Inferior parietal cortex (tissue), 1 donor: ENCODE results near the gene GPX2.

Source experiments
- DNase-seq: peaks from one replicate; pipeline ENCODE4 v3.0.0-alpha.2; 2016; ENCODE audit errors: extremely low spot score

The GPX2 gene

DNA sequence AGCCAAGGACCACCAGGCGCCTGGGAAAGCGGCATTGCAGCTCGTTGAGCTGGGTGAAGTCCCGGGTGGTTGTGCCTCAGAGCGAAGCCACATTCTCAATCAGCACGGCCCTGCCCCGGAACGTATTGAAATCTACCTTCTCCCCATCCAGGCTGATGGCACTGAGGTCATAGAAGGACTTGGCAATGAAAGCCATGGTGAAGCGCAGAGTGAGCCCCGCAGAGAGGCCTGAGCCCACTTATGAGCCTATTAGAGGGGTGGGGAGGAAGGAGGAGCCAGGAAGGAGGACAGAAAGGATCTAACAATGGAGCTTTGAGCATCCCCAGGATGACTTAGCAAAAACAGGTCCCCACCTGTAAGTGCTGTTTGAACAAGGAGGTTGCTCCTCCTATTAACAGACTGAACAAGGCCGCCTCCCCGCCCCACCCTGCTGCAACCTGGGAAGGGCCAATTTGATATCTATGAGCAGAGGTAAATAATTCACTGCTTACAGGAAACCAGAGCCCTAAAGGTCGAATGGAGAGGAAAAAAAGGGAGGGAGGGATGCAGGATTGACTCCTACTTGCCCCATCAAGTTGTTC, at the start of gene GPX2:
Gene GPX2, minus strand, starts transcription at position 215 of the 581 bp plus-strand sequence. Its CDS starts 19 bp downstream, at position 196.
- DNase-seq: no peak

DNA sequence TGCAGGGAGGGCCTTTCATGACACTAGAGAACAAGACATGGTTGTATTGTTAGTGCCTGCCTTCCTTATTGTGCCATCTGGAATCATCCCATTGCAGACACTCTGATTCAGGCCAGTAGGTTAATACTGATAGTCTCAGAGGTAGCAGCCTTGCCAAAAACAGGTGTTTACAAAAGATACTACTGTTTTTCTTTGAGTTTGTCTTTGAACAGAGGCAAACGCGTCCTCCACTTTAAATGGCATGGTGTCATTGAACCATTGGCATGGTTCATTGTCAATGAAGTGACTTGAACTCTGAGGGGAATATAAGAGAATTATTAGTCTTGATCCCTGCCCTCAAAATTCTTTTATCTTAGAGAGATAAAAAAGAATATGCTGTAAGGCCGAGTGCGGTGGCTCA, 48.4 kb upstream of the GPX2 start:
- DNase-seq: no peak

DNA sequence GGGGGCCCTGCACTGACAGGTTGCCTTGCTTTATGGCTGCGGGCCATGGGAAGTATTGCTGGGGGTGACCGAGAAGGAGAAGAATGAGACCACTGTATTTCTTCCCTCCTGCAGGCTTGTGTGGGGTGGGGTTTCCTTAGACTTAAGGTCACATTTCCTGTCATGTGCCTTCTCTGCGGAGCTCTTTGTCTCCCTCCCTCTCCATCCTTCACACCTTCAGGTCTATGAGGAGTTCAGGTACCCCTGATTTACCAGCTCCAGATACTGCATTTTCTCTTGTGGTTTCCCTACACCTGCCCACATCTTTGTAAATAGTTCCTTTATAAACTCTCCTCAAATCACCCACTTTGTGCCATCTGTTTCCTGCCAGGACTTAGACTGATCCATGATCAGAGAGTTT, 47.8 kb upstream of the GPX2 start:
- DNase-seq: no peak

DNA sequence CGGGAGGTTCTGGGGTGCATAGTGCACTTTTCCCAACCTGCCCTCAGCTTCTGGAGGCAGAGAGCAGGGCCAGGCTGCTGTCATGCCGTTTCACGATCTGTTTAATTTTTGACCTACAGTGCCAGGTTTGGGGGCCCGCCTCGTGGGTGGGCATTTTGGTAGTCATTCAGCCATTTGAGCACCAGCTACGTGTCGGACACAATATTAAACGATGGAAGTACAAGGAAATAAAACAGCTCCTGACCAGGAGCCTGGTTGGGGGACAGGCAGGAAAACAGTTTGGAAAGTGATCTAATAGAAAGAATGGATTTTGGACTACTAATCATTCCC, 44.9 kb upstream of the GPX2 start:
- no peak for DNase-seq

DNA sequence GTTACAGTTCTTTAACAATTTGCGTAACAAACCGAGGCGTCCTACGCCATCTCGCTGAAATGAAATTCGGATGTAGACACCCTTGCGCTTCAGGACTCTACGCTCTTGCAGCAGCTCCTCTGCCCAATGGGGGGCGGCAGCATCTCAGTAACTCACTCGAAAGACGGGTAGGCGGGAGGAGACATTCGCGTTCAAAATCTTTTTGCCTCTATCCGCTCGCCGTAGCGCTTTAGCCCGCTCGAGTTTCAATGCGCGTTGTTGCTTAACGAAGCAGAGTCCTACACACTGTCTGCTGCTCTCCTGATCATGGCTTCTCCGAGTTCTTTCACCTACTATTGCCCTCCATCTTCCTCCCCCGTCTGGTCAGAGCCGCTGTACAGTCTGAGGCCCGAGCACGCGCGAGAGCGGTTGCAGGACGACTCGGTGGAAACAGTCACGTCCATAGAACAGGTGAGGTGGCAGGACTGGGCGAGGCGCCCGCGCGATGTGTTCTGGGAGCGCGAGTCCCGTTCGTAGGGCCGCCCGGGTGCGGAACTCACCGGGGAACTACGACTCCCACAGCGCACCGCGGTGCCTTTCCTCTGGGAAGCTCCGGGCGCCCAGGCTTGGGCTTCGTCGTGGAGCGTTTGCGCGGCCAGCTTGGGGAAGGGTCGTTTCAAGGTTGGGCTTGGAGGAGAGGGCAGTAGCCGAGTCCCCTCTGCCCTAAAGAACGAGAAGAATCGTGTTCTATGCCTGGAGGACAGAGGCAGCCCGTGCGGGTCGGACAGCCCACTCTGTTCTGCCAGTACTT, 44.3 kb upstream of the GPX2 start, which contains the start of gene FNTB:
Gene FNTB, plus strand, starts transcription at position 248 of the 790 bp plus-strand sequence. Its CDS starts 59 bp downstream, at position 307.
- peak; percentile 99 for DNase-seq

DNA sequence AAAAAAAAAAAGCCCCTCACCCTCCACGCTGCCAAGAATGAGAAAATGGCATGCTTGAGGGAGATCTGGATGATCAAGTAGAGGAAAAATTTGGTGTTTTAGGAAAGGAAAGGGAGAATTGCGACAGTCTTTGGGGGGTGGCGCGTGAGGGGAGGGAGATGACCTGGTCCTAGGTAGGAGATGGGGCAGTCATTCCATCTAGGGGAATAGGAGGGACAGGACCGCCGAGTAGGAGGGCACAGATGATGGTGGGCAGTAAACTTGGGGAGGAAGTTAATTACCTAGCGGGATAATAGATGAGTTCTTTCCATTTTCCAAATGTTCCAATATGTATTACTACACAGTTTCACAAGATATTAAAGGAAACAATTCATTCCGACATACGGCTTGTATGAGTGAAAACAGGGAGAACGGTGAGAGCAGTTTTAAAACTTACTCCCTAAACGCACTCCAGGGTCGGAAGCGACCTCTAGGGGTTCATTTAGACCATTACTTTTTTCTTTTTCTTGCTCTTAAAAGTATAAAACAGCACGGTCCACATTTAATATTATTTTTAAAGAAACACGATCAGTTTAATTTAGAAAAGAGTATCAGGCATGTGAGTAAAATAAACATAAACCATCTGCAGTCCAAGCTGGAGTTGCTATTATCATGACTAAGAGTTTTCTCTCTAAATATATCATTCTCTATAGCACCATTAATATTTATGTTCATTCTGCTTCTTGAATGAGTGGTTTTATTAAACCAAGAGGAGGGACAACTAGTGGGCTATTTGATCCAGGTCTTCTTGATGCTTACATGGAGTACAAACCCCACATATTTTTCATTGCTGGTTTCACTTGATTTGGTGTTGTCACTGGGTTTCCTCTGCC, 41.1 kb upstream of the GPX2 start:
- DNase-seq: peak; percentile 79

DNA sequence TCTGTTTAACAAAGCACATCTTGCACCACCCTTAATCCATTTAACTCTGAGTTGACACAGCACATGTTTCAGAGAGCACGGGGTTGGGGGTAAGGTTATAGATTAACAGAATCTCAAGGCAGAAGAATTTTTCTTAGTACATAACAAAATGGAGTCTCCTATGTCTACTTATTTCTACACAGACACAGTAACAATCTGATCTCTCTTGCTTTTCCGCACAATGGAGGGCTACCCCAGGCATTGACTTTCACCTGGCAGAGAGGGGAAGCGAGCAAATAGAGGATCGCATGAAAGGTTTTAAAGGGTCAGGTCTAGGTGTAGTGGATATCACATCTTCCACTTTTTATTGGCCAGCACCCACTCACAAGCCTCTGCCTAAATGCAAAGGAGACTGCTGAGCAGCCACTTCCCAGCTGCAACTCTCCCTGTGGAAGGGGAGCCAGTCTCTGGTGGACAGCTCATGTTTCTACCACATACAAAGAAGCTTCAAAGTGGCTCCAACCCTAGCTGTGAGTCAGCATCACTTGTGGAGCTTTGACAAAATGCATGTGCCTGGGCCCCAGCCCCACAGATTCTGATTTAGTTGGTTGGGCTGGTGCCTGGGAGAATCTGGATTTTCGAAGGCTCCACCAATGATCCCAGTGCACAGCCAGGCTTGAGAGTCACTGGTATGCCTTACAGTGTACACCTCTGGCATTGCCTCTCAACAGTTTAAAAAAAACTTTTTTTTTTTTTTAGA, 37.0 kb upstream of the GPX2 start:
- DNase-seq: no peak

DNA sequence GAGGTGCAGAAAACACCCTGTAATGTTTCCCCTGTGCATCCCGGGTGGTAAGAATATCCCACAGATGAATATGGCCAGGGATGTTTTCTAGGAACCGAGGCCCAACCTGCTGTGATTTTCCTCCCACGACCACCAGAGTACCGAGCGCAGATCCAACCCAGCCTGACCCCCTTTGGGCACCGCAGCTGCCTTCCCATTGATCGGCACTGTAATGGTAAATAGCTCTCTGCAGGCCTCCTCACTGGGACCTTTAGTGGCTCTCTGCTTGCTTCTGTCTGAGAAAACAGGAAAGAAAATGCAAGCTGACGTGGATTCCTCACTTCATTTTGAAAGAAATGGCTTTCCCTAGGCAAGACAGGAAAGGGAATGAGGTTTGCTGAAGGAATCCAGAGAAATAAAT, 32.0 kb upstream of the GPX2 start:
- no peak for DNase-seq

DNA sequence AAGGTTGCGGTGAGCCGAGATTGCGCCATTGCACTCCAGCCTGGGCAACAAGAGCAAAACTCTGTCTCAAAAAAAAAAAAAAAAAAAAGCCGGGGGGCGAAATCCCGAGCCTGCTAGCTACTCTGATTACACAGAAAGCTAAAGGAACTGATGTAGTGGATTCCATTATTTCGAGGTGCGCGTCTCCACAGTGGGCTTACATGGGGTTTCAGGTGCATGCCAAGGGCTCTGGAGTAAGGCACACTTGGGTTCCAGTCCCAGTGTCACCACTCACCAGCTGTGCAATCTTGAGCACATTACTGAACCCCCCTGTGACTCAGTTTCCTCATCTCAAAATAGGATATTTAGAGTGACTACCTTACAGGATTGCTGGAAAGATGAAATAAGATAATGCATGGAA, 31.3 kb upstream of the GPX2 start:
- no peak for DNase-seq

DNA sequence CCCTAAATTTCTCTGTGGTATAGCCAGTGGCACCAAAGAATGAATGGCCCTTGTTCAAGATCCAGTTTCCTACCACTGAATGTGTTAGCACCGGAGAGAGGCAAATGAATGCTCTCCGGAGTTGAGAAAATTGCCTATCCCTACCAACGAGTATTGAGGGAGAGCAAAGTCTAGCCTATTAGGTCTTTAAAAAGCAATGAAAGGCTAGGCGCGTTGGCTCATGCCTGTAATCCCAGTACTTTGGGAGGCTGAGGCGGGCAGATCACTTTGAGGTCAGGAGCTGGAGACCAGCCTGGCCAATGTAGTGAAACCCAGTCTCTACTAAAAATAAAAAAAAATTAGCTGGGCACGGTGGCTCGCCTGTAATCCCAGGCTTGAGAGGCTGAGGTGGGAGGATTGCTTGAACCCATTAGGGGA, 30.5 kb upstream of the GPX2 start:
- no peak for DNase-seq

DNA sequence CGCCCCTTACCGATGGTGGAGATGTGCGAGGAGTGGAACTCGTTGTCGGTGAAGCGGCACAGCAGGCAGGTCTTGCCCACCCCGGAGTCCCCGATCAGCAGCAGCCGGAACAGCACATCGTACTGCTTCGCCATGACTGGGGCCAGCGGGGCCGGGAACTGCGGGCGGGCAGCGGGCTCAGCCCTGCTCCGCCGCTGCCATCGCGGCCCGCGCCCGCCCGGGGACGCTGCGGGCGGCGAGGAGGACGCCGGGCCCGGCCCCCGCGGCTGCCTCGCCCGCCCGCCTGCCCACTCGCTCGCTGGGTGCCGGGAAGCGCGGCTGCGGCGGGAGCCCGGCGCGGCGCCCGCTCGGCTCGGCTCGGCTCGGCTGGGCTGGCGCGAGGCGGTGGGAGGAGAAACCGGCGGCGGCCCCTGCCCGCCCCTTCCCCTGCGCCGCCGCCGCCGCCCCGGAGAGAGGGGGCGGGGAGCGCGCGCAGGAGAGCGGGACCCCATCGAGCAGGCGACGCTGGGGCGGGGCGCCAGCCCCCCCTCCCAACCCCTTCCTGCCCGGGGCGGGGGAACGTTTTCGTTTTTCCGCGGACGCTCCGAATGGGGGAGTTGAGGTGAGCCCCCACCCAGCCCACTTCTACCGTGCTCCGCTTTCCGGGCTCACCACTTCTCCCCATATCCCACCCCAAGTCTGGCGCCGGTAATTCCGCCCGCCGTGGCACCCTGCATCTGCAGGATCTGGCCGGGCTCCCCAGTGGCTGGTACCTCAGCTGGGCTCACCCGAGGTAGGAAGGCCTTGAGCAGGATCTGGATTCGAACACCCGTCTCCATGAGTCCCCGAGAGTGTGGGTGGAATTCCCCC, 29.6 kb upstream of the GPX2 start, which contains the start of gene RAB15:
Gene RAB15, minus strand, starts transcription at position 394 of the 849 bp plus-strand sequence. Its CDS starts 260 bp downstream, at position 134.
- DNase-seq: no peak

DNA sequence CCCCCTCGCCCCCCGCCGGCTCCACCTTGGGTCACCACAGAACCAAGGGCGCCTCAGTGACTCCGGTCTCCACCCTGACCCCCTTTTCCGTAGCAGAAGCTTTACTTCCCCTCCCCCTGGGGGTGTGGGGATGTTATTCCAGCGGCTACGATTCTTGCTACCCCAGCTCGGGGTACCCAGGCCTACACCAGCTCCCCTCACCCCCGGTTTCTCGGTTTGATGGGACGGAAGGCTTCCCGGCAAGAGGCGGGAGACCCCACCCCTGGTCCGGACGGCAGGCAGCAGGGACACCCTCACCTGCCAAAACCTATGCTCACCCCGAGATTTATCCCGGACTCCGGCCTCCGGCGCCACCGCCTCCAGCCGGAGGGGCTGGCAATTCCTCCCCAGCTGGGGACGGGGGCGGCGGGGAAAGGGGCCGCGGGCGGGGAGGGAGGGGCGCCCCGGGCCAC, 29.0 kb upstream of the GPX2 start:
- DNase-seq: no peak

DNA sequence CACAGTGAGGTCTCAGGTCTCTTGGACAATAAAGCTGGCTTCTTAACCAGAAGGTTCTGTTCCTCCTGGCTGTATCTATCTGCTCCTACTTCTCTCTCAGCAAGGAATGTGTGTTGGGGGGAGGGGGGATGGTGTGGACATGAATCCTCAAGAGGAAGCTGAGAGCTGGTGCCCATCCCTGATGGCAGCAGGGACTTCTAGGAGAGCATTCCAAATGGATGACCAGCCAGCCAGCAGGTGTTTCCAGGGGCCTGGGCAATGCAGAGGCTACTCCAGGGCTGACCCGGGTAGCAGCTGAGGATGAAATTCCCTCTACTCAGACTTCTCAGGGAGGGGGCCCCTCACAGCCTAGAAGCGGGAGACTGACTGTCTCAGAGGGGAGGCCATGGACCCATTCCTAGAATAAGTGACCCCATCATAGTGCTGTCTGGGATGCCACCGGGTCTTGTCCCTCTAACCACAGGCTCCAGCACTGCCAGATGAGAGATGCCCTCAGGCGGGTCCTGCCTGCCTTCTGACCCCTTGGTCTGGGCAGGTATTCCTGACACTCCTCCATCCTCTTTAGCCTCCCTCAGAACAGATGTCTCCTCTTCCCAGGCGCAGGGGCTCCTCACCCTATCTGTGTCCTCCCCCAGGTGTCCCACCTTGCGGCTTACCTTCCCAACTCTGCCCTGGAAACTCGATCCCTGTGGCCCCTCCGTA, 28.4 kb upstream of the GPX2 start:
- DNase-seq: no peak

DNA sequence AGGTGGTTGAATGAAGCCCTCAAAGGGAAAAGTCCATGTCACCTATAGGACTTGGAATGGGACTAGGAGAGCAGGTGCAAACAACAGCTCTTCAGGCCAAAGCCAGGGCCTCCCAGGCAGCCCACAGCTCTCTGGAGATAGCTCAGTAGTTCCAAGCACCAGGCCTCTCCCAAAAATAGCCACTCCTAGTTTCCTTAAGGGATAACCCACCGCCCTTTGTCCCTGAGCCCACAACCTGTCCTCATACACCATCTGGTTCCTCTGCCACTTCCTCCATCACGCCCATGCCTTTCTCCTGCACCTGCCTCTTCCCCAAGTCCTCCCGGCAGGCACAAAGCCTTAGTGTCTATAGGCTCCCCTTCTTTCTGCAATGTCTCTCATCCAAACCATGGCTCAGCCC, 27.5 kb upstream of the GPX2 start:
- DNase-seq: no peak

DNA sequence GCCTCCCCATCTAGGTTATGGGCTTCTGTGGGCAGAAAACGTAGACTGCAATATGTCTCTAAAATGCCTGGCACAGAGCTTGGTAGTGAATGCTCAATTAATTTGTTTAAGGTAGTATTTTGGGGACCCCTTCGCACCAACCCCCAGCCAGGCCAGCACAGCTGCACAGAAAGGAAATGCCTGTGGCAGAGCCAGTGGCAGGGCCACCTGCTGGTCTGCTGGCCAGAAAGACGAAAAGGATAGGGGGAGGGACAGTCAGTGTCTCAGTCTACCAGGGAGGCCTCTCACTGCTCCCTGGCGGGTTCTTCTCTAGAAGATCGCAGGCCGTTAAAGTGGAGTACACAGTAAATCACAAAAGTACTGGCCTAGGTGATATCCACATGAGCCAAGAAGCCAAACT, 26.1 kb upstream of the GPX2 start:
- DNase-seq: no peak

DNA sequence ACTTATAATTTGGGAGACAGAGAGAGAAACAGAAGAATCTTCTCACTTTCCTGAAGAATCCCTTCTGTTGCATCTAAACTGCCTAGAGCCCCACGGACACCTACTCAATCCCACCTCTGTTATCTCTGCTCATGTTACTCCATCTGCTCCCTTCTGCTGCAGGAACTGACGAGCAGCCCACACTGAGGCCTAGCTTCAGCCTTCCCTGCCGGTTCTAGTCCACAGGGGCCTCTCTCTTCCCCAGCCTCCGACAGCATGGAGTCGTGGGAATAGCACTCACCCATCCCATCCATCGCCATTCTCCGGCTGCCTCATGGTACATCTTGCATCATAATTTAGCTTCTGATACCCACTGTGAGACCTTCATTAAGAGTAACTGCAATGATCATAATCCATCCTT, 25.6 kb upstream of the GPX2 start:
- no peak for DNase-seq

DNA sequence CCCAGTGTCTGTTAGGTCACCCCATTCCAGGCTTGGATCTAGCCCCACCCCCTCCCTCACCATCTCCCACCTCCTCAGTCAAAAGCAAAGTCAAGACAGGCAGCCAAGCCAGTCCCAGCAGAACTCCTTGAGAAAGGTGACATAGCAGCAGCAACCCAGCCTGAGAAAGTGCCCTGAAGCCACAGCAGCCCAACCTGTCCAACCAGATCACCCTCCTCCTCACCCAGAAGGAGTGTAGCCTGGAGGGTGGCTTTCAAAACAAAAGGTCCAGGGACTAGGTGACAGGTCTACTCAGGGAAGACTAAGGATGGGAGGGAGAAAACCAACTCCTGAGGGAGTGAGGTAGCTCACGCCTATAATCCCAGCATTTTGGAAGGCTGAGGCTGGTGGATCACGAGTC, 24.4 kb upstream of the GPX2 start:
- DNase-seq: no peak

DNA sequence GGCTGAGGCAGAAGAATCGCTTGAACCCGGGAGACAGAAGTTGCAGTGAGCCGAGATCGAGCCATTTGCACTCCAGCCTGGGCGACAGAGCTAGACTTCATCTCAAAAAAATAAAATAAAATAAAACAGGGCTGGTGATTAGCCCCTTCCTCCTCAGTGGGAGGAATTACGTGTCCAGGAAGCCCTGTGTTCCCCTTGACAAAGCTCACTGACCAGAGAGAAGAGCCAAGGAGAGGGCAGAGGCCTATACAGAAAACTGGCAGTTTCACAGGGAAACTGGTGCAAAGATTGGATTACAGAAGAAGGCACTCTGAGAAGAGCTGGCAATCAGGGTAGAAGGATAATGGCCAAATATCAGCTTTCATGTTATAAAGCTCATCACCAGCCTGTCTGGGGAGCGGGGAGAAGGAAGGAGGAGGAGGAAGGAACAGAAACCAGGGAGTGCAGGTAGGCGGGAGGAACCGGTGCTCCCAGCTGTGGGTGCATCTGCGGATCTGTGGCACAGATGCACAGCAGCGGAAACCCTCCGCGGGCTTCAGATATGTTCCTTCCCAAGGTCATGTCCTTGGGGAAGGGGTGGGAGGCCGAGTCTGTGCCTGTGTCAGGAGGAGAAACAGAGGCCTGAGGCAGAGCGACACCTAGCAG, 22.9 kb upstream of the GPX2 start:
- no peak for DNase-seq

DNA sequence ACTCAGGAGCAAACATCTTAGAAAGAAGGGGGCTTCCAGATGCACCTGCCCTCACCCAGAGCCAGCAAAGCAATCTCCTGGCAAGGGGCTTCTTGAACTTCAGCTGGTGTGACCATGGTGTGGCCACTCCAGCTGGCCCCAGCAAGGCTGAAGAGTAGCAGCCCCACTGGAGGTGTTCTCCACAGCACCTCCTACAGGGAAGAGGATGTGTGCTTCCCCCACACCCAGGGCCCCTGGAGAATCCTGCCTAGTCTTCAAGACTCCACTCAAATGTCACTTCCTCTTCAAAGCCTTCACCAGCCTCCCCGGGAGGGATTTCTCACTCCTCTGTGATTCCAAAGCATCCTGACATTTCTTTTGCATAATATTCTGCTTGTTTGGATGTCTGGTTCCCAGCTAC, 21.1 kb upstream of the GPX2 start:
- no peak for DNase-seq
